Endothelial cell of umbilical vein (primary cell): Measurements from ENCODE around the gene PGAP3.

Experiments
- EZH2 ChIP-seq: IDR thresholded peaks from 2 replicates; pipeline ENCODE4 v1.6.1; 2012; ENCODE audit warnings: borderline replicate concordance, low read depth, mild to moderate bottlenecking, moderate library complexity, low read length, inconsistent platforms; ENCODE audit not compliant: severe bottlenecking
- FOS ChIP-seq: IDR thresholded peaks from 2 replicates; pipeline ENCODE4 v1.6.1; 2011; ENCODE audit warnings: mild to moderate bottlenecking, low read length, moderate library complexity, borderline replicate concordance; ENCODE audit not compliant: insufficient read depth
- GATA2 ChIP-seq: IDR thresholded peaks from 2 replicates; pipeline ENCODE4 v1.7.0; 2011; ENCODE audit warnings: low read depth, mild to moderate bottlenecking, moderate library complexity, mixed read lengths, low read length; ENCODE audit not compliant: insufficient read length, insufficient read depth
- JUN ChIP-seq: IDR thresholded peaks from 2 replicates; pipeline ENCODE4 v1.6.1; 2011; ENCODE audit warnings: borderline replicate concordance, low read depth; ENCODE audit not compliant: insufficient read length, insufficient read depth
- MAX ChIP-seq: IDR thresholded peaks from 2 replicates; pipeline ENCODE4 v1.6.1; 2011; ENCODE audit not compliant: insufficient read depth, insufficient read length
- MYC ChIP-seq: IDR thresholded peaks from one replicate; pipeline ENCODE4 v1.6.1; 2011; ENCODE audit warnings: mild to moderate bottlenecking, low read depth, low read length
- POLR2A ChIP-seq: IDR thresholded peaks from 2 replicates; pipeline ENCODE4 v1.6.1; 2012; ENCODE audit warnings: low read depth, mild to moderate bottlenecking, control low read depth, low read length
- POLR2AphosphoS5 ChIP-seq: IDR thresholded peaks from 2 replicates; pipeline ENCODE4 v1.6.1; 2012; ENCODE audit warnings: low read depth, mild to moderate bottlenecking, control low read depth, low read length, moderate library complexity; ENCODE audit not compliant: insufficient read depth
- TF ChIP-seq, protein P1 (sequence below), 2 donors: IDR thresholded peaks; 1 replicate in 1 of 2; 2 replicates in 1 of 2; pipeline ENCODE4 v1.5.1; 2011; ENCODE audit warnings: low read length in 2 of 2, mild to moderate bottlenecking in 2 of 2, moderate library complexity in 2 of 2, control low read depth in 1 of 2, inconsistent platforms in 1 of 2, low read depth in 1 of 2; ENCODE audit not compliant: insufficient read depth in 1 of 2; ENCODE audit errors: extremely low read depth in 1 of 2

GRCh38 chr17:39638317-39638716 lies 49.5 kb downstream of the PGAP3 start:
- TF ChIP-seq MAX = no peak
- no peak for TF ChIP-seq POLR2A
- TF ChIP-seq, protein P1, sequence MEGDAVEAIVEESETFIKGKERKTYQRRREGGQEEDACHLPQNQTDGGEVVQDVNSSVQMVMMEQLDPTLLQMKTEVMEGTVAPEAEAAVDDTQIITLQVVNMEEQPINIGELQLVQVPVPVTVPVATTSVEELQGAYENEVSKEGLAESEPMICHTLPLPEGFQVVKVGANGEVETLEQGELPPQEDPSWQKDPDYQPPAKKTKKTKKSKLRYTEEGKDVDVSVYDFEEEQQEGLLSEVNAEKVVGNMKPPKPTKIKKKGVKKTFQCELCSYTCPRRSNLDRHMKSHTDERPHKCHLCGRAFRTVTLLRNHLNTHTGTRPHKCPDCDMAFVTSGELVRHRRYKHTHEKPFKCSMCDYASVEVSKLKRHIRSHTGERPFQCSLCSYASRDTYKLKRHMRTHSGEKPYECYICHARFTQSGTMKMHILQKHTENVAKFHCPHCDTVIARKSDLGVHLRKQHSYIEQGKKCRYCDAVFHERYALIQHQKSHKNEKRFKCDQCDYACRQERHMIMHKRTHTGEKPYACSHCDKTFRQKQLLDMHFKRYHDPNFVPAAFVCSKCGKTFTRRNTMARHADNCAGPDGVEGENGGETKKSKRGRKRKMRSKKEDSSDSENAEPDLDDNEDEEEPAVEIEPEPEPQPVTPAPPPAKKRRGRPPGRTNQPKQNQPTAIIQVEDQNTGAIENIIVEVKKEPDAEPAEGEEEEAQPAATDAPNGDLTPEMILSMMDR (IDR thresholded peaks at IDR 0.05; ENCODE audit: extremely low read depth in 1 of 2, insufficient read depth in 1 of 2, low read depth in 1 of 2, low read length in 2 of 2) = no peak
- TF ChIP-seq EZH2 = no peak
- no peak for TF ChIP-seq POLR2AphosphoS5
- TF ChIP-seq JUN = no peak
- TF ChIP-seq FOS = no peak
- TF ChIP-seq GATA2 = no peak
- TF ChIP-seq MYC = no peak
